PC-3 (cell line): ENCODE results near the gene ARV1.

Experiments
- EZH2 ChIP-seq: fragments of 300-600 bp; sonication (generic); IDR thresholded peaks from one replicate; pipeline ENCODE4 v1.6.1; 2017; ENCODE audit warnings: antibody characterized with exemption, mild to moderate bottlenecking, low read length; ENCODE audit not compliant: unreplicated experiment
- EZH2phosphoT487 ChIP-seq: fragments of 300-600 bp; sonication (generic); IDR thresholded peaks from 2 replicates; pipeline ENCODE4 v1.6.1; 2018; ENCODE audit warnings: mild to moderate bottlenecking, antibody characterized with exemption, low read length, borderline replicate concordance
- TF ChIP-seq, protein P1 (sequence below): fragments of 300-600 bp; sonication (generic); conservative IDR thresholded peaks from 2 replicates; pipeline ENCODE4 v1.5.1; 2017; ENCODE audit warnings: antibody characterized with exemption, low read depth, mild to moderate bottlenecking, low read length

DNA sequence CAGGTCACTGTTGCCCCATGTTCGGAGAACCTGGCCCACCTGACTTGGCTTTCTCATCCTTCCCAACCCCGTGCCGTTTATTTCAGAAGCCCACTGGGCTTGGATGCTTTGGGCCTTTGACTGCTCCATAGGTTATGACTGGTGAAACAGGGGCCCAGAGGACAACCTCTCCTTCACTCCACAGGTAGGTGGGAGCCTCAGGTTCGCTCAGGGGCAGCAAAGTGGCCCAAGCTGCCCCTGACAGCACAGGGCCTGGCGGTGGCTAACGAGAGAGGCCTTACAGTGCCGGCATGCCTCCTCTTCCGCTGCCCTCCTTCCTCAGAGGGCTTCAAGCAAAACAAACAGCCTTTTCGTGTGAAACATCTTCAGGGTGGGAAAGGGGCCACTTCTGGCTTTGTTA is 44.3 kb downstream of the ARV1 start:
- TF ChIP-seq, protein P1, sequence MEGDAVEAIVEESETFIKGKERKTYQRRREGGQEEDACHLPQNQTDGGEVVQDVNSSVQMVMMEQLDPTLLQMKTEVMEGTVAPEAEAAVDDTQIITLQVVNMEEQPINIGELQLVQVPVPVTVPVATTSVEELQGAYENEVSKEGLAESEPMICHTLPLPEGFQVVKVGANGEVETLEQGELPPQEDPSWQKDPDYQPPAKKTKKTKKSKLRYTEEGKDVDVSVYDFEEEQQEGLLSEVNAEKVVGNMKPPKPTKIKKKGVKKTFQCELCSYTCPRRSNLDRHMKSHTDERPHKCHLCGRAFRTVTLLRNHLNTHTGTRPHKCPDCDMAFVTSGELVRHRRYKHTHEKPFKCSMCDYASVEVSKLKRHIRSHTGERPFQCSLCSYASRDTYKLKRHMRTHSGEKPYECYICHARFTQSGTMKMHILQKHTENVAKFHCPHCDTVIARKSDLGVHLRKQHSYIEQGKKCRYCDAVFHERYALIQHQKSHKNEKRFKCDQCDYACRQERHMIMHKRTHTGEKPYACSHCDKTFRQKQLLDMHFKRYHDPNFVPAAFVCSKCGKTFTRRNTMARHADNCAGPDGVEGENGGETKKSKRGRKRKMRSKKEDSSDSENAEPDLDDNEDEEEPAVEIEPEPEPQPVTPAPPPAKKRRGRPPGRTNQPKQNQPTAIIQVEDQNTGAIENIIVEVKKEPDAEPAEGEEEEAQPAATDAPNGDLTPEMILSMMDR: no peak
- TF ChIP-seq EZH2phosphoT487: no peak
- no peak for TF ChIP-seq EZH2
